ENCODE results near the gene LRRC56. TPM values are rescaled to one million over a fixed set of nuclear protein-coding genes. Genes with fewer than 3 reads are reported as not detected.

LRRC56 gene
- total RNA-seq, 1 experiment from 2014 or later: 2.1 TPM

DNA sequence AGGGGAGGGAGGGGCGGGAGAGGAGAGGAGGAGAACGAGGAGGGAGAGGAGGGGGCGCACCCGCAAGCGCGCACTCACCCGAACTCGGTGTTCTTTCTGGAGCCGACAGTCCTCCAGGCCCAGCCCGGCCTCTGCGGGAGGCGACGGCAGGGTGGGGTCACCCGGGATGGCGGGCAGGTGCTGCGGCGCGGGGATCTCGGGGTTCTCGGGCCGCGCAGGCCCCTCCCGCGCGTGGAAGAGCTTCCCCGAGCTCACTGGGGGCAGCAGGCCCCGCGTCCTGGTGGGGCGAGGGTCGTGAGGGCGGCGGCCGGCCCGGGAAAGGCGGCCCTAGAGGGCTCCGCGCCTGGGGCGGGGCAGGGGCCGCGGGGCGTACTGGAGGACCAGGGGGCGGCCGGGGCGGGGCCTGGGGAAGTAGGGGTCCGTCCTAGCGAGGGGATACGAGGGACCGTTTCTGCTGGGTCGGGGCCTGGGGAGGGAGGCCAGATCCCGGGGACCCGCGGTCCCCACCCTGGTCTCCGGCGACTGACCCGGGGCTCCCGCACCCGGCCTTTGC, 18.0 kb downstream of the LRRC56 start:
- H3K9me3 ChIP-seq (ENCODE audit: low read depth, low read length, poor library complexity, severe bottlenecking): no peaks in the 10 kb centered on the region
- TF ChIP-seq EZH2 (IDR thresholded peaks at IDR 0.05; ENCODE audit: borderline replicate concordance, low read depth, low read length, poor library complexity, severe bottlenecking) (no peak), CTCF (conservative IDR thresholded peaks at IDR 0.05; ENCODE audit: low read depth, low read length) (no peak)
- H3K27ac ChIP-seq (ENCODE audit: low read depth, low read length, poor library complexity, severe bottlenecking): no peak overlapping the region
- intact Hi-C loops (cut with micrococcal nuclease; ENCODE audit: unreplicated experiment): loop anchor here (10.0 kb wide), 1 partner anchor 169 kb away; no protein-coding TSS in a partner anchor
- POLR2A ChIA-PET (ENCODE audit: low non-redundant PET): no interaction called here
- H3K36me3 ChIP-seq (ENCODE audit: insufficient read depth, low read length, poor library complexity, severe bottlenecking): no peaks in the 10 kb centered on the region
- no TSS peak for BruUV-seq (replicated peaks)
- DNase-seq (ENCODE audit: low spot score): no peak
- H3K4me3 ChIP-seq (ENCODE audit: low read depth, low read length, poor library complexity, severe bottlenecking): peak overlapping the region; percentile 50
- H3K27me3 ChIP-seq (replicated peaks; ENCODE audit: insufficient read depth, low read depth, low read length, poor library complexity): peaks cover 22% of the 10 kb centered on the region
- CTCF ChIA-PET: interaction anchor here (0.5 to 1.0 kb wide), 3 partner anchors 106 to 175 kb away, joined by 3 to 5 read pairs (median 3); partner anchors contain the start of gene DEAF1
- peaks cover 12% of the 10 kb centered on the region for H3K4me1 ChIP-seq (ENCODE audit: insufficient read depth, low read length, poor library complexity, severe bottlenecking)

- H3K4me1 ChIP-seq (ENCODE audit: insufficient read depth, low read length, poor library complexity, severe bottlenecking): peaks cover 12% of the 10 kb centered on the region
- peaks cover 22% of the 10 kb centered on the region for H3K27me3 ChIP-seq (replicated peaks; ENCODE audit: insufficient read depth, low read depth, low read length, poor library complexity)
- H3K9me3 ChIP-seq (ENCODE audit: low read depth, low read length, poor library complexity, severe bottlenecking): no peaks in the 10 kb centered on the region
- no peaks in the 10 kb centered on the region for H3K36me3 ChIP-seq (ENCODE audit: insufficient read depth, low read length, poor library complexity, severe bottlenecking)
- ChIA-PET POLR2A (ENCODE audit: low non-redundant PET) (interaction anchor here (0.6 kb wide), 1 partner anchor 201 kb away, joined by 3 read pairs; no protein-coding TSS in a partner anchor), CTCF (interaction anchor here (0.8 kb wide), 1 partner anchor 105 kb away, joined by 5 read pairs; no protein-coding TSS in a partner anchor)
- DNase-seq (ENCODE audit: low spot score): no peak
- intact Hi-C loops (cut with micrococcal nuclease; ENCODE audit: unreplicated experiment): loop anchor here (10.0 kb wide), 1 partner anchor 169 kb away; no protein-coding TSS in a partner anchor
- H3K27ac ChIP-seq (ENCODE audit: low read depth, low read length, poor library complexity, severe bottlenecking): no peak overlapping the region
- TF ChIP-seq CTCF (conservative IDR thresholded peaks at IDR 0.05; ENCODE audit: low read depth, low read length): no peak
- TF ChIP-seq EZH2 (IDR thresholded peaks at IDR 0.05; ENCODE audit: borderline replicate concordance, low read depth, low read length, poor library complexity, severe bottlenecking): no peak
- BruUV-seq (replicated peaks): no TSS peak
- peak overlapping the region; percentile 50 for H3K4me3 ChIP-seq (ENCODE audit: low read depth, low read length, poor library complexity, severe bottlenecking)
These were observed 18.7 kb downstream of the LRRC56 start for GRCh38 chr11:555780-556661.

DNA sequence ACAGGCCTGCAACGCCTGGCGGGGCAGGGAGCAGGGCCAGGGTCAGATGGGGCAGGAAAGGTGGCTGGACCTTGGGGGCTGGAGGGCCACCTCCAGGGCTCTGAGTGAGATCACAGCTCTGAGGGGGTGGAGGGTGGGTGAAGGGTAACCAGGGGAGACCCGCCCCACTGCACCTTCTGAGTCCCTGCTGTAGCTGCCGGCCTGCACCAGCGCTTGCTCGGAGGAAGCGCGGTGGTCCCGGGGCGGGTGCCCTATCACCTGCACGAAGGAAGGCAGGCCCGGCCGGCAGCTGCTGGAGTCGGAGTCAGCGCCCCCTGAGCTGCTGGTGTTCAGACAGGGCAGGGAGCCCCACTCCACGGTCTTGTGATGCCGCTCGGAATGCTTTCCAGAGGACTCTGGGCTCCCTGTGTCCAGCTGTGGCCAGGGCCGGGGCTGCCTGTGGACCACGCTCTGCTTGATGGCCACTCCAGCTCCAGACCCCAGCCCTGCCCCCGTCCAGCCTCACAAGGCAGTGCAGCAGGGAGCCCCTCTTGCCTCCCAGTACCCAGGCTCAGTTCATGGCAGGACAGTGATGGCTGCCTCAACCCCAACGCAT, 19.4 kb downstream of the LRRC56 start:
- no peak for DNase-seq (ENCODE audit: low spot score)
- Histone ChIP-seq H3K36me3 (ENCODE audit: insufficient read depth, low read length, poor library complexity, severe bottlenecking) (no peaks in the 10 kb centered on the region), H3K9me3 (ENCODE audit: low read depth, low read length, poor library complexity, severe bottlenecking) (no peaks in the 10 kb centered on the region), H3K4me3 (ENCODE audit: low read depth, low read length, poor library complexity, severe bottlenecking) (no peak overlapping the region), H3K4me1 (ENCODE audit: insufficient read depth, low read length, poor library complexity, severe bottlenecking) (peaks cover 14% of the 10 kb centered on the region), H3K27ac (ENCODE audit: low read depth, low read length, poor library complexity, severe bottlenecking) (no peak overlapping the region), H3K27me3 (replicated peaks; ENCODE audit: insufficient read depth, low read depth, low read length, poor library complexity) (peaks cover 22% of the 10 kb centered on the region)
- ChIA-PET POLR2A (ENCODE audit: low non-redundant PET) (no interaction called here), CTCF (no interaction called here)
- BruUV-seq (replicated peaks): no TSS peak
- intact Hi-C loops (cut with micrococcal nuclease; ENCODE audit: unreplicated experiment): loop anchor here (10.0 kb wide), 1 partner anchor 168 kb away; no protein-coding TSS in a partner anchor
- no peak for TF ChIP-seq CTCF (conservative IDR thresholded peaks at IDR 0.05; ENCODE audit: low read depth, low read length)
- TF ChIP-seq EZH2 (IDR thresholded peaks at IDR 0.05; ENCODE audit: borderline replicate concordance, low read depth, low read length, poor library complexity, severe bottlenecking): no peak

All from A673 (cell line).